ENCODE data around the gene GALNT10.
A peak's percentile ranks its signal among the peaks of the same experiment; 100 is the strongest.

The GALNT10 gene

DNA sequence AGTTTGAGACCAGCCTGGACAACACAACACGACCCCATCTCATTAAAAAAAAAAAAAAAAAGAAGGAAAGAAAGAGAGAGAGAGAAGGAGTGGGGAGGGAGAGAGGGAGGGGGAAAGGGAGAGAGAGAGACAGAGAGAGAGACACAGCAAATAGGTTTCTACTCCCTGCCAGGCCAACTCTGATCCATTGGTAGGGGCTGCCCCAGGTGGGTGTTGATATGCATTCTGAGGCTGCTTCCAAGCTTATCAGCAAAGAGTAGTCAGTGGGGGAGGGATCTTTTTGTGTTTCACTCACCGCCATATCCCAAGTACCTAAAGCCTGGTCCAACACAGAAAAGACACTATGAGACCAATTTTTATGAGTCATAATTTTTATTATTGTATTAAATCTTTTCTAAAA, 198.3 kb downstream of the GALNT10 start:
- DNase-seq, result no peak

DNA sequence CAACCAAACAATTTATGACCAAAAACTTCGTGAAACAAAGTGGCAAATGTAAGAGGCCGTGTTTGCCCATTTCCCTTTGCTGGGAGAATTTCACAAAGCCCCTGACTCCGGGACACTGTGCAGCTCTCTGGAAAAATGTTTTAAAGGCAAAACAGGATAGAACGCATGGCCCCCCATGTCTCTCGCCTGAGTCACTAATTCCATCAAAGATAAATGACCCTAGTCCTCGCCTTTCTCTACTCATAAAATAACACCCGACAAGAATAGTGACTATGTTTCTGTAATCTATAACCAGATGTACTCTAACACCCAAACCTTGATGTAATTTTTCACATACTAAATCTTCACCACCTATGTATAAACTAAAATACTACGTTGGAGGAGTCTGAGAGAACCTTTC, 199.6 kb downstream of the GALNT10 start:
- DNase-seq, result no peak

DNA sequence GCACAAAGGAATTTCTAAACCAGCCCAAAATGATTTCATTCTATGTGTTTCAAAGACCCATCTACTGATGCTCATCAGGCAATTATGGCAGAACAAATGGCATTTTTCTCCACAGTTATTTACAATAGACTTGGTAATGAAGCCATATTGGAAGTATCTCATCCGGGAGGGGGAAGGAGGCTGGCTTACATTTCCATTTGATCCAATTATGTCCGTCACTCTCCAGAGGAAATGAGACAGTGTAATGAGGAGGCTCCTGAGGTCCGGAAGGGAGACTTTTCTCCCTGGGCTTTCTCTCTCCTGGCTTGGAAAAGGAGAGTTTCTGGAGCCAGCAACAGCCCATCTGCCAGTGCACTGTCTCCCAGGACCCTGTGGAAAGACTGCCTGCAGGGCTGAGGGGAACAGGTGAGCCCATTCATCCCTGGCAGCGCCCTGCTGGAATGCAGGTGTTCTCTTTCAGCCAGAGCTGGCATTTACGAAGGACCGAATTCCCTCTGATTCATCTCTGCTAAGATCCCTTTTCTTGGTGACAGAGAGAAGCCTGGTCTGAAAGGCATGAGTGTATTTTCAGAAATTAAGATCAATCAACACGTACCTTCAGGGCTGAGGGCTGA, 200.3 kb downstream of the GALNT10 start:
- no peak for DNase-seq

DNA sequence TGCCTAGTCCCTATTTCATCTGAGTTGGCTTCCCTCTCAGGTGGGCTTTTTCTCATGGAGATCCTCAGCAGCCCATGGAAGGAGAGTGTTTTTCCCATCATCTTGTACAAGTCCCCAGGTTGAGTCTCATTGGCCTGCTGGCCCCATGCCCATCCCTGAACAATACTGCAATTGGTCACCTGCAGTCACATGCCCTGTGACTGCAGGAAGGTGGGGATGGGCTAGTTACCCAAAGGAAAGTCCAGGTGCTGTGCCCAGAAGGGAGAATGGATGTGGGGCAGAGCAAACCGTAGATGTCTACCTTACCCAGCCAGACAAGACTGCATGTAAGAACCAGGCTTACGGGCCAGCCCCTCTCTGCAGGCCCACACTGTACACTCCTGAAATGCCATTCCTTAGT, 201.3 kb downstream of the GALNT10 start:
- no peak for DNase-seq

DNA sequence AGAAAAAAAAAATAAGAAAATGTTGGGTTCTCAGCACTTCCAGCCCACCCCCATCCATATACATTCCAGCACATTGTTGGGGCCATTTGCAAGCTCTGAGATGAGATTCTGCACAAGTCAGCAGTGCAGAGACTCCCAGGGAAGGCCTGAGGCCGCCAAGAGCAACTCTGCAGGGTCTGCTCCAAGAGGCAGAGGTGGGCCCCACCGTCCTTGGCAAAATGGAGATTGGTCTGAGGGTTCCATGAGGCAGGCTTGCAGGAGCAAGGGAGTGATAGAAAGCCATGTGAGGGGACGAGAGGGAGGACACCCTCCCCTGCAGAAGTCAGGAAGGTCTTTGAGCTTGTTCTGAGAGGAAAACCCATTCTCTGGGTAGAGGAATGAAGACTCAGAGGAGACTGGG, 203.3 kb downstream of the GALNT10 start:
- no peak for DNase-seq

DNA sequence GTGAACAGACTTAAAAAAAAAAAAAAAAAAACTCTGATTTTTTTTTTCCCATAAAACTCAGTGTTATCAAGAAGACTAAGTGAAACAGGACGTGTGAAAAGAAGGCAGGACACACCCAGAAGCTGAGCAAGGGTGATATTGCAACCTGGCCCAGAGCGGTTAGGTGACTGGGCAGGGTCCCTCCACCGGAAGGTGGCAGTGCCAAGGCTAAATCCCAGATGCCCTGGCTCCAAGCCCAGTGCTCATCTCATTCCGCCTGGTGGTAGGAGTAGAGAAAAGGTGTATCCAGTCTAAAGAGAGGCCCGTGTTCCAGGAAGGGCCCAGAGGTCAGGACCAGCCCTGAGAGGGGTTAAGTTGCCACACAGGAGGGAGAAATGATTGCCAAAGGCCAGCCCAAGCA, 203.8 kb downstream of the GALNT10 start:
- no peak for DNase-seq

DNA sequence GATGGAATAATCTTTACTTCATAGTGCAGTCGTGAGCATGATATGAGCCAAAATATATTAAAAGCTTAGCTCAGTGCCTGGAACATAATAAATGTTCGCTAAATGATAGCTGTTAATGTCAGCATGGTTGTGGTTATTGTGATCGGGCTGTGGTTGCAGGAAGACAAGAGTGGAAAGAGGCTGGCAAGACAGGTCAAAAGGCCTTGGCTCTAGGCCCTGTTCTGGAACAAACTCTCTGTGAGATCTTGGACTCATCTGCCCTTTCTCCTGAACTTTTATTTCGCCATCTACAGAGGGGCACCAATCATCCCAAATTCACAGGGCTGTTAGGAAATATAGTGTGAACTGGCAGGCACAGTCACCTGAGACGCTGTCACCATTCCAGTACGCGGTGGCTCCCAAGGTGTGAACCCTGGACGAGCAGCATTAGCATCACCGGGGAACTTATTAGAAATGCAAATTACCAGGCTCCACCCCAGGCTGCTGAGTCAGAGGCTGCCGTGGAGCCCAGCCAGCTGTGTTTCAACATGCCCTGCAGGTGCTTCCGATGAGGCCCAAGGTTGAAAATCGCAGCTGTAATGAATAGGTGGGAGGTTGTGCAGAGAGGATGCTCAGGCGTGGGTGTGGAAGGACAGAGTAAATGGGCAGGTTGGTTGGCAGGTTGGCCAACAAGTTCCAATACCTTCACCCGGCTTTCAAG, 205.0 kb downstream of the GALNT10 start:
- DNase-seq, result no peak

DNA sequence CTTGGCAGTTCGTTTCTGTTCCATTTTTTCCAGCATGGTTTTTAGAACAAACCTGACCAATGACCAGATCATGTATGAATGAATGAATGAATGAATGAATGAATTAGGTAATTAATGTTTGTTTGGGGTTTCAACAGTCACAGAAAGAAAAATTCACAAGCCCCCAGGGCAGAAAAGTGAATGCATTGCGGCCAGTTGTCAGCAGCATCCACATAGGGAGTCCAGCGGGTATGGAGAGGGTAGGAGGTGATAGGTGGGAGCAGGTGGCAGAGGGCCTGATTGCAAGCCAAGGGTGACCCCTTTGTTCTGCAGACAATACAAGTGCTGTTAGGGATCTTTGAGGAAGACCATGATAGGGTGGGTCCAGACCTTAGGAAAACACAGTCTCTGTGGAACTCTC, 205.6 kb downstream of the GALNT10 start:
- no peak for DNase-seq

DNA sequence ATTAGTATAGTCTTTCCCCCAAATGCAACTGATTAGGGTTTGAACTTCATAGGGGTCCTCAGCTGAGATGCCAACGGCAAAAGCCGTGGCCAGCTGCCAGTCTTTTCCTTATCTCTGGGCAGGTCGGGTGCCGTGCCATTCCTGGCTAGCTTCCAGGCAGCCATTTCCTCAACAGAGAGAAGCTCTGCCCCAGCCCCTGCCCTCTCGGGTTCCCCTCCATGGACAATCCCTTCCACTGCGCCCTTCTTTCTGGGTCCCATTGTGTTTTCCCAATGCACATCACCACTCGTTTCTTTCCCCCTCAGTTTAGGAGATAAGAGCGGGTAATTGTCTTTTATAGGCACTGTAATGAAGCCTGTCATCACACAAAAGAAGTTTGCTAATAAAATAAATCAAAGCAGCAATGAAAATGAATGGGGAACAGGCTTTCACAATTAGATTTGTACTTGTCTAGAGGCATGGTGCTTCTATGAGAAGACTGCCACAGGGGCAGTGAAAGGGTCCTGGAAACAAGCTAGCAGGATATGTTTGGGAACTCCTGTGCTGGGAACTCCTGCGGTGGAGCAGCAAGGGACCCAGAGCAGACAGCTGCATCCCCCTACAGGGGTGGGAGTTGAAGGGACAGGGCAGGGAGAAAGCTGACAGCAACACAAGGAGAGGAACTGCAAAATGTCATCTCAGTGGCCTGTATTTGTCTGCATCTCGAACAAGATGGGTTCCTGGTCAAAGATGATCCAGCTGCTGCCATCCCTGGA, 207.3 kb downstream of the GALNT10 start:
- DNase-seq, result no peak

DNA sequence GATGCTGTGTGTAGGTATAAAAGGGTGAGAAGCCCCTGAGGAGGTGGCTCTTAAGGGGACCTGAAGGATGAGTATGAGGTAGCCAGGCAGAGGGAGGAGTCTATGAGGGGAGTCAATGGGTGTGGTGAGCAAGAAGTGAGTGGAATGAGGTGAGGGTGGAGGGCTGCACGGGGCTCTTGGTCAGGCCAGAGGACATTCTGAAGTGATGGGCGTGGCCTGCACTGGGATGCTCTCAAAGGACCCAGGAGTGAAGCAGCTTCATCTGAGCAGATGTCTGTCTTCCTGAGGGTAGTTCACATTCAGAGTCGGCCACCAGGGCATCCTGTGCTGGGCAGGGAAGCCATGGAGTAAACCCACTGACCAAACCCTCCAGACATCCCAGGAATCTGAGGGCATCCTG, 210.1 kb downstream of the GALNT10 start:
- no peak for DNase-seq

DNA sequence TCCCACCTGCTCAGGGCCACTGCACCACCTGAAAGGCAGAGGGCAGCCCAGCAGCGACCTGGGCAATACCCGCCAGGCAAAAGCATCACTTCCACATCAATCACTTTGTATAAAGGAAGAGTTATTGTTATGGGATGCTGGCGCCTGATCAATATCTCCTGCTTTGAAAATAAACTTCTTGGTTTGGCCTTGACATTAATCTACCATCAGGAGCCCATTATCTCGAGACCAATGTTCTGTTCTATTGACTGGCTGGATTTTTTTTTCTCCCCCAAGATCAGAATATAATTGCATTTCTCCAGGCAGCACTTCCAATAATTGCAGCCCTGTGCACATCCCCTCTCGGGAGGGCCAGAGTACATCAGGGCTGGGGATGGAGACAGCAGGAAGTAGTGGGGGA, 210.8 kb downstream of the GALNT10 start:
- DNase-seq, result no peak

DNA sequence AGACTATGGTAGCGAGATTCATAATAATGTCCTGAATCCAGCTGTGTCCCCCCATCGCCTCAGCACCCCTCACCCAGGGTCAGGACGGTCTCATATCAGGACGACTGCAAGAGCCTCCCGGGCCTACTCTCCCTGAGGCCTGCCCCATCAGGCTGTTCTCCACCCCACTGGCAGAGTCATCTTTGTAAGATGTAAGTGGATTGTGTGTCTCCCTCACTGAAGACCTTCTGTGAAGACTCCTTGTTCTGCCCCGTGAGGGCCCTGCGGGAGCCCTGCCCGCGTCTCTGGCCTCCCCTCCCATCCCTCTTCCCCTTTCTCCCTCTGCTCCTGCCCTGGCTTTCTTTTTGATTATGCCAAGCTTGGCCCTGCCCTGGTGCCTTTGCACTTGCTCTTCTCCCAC, 211.4 kb downstream of the GALNT10 start:
- DNase-seq, result no peak

DNA sequence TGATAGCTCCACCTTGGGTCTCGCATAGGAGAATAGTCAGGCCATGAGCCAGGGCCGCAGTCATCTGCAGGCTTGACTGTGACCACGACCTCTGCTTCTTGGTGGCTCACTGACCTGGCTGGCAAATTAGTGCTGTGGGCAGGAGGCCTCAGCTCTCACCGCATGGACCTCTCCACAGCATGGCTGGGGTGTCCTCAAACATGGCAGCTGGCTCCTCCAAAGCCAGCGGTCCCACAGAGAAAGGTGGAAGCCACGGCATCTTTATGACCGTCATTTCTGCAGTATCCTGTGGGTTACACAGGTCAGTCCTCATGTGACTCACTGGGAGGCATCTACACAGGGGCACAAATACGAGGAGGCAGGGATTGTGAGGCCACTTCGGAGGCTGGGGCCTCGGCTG, 212.1 kb downstream of the GALNT10 start:
- DNase-seq, result no peak

DNA sequence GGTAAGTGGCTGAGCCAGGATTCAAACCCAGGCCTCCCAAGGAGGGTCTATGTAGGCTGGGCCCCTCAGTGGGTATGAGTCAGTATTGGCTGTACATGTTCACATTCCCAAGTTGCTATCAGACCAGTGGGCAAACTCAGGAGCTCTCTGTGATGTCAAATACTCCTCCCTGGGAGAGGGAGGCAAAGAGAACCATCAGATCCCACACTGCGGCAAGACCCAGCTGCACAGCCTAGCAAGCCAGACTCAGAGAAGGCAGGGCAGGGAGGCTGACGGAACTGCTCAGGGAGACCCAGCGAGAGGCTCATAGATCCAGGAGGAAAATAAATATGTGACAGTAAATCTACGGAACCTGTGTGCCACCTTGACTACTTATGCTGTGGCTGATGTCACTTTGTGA, 212.7 kb downstream of the GALNT10 start:
- no peak for DNase-seq

DNA sequence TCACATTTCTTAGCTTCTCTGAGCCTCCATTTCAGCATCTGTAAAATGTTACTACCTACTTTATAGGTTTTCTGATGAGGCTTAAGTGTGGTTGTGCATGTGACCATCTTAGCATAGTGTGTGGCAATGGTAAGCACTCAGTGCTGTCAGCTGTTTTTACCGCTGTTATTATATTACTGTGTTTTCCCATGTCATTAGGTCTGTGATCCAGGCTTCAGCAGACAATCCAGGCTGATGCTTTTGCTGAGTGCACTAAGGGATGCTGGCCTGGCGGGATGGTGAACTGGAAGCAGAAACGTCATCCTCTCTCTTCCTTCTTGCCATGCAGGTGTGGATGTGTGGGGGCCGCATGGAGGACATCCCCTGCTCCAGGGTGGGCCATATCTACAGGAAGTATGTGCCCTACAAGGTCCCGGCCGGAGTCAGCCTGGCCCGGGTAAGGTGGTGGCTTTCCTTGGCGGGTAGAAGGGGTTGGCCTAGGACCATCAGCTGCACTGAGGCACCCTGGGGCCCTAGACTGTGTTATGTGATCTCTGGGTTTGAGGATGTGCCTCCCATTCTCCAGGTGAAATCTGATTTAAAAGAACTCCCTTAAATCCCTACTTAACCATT, 213.3 kb downstream of the GALNT10 start:
- no peak for DNase-seq

DNA sequence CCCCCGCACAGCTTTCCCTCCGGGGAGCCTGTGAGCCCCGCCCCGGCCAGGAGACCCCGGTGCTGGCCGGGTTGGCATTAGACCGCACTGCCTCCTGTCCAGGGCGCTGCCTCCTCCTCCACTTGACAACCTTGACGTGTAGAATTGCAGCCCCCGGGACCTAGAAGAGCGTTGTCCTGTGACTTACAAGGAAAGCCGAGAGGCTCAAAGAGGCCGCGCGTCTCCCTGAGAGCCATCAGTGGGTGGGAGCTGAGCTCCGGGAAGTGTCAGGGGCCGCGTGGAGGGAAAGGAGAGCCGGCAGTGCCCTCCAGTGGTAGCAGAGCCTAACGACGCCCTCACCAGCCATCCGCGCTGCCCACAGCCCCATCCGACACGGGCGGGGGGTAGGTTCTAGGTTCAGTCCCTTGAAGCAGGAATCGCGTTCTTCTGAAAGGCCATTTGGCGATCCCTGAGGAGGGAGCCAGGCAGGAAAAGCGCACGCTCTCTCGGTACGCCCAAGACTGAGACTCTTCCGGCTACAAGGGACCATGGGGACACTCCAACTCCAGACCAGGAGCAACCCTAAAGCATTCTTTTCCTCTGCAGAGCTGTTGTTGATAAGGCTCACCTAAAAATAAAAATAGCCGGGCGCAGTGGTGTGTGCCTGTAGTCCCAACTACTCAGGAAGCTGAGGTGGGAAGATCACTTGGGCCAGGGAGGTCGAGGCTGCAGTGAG, 214.7 kb downstream of the GALNT10 start:
- DNase-seq, result peak; percentile 82

DNA sequence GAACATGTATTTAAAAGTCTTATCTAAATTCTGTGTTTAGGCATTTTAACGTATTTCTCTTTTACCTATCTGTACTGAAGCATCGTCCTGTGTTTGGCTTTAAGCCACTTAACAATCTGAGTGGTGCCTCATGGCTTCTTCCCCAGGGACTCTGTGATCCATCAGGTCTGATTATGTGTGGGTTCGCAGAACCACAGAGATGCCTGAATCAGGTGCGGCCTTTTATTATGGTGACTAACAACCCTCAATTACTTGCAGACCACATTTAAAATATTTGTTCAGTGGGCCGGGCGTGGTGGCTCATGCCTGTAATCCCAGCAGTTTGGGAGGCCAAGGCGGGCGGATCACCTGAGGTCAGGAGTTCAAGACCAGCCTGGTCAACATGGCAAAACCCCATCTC, 215.7 kb downstream of the GALNT10 start:
- DNase-seq, result no peak

DNA sequence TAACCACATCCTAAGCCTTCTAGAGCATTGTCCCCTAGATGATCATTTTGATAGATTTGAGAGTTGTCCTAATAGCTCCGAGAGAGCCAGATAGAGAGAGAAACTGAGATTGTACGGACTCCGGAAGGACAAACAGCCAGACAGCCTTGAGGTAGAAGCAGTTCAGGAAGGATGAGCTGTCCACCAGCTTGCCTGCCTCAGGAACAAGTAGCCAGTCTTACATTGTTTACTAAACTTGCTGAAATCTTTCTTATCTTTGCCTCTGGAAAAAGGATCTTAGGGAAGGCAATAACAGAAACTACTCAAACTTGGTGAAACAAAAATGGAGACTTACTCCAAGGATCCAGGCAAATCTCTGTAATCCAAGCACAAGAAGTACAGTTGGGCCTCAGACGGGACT, 216.3 kb downstream of the GALNT10 start:
- no peak for DNase-seq

DNA sequence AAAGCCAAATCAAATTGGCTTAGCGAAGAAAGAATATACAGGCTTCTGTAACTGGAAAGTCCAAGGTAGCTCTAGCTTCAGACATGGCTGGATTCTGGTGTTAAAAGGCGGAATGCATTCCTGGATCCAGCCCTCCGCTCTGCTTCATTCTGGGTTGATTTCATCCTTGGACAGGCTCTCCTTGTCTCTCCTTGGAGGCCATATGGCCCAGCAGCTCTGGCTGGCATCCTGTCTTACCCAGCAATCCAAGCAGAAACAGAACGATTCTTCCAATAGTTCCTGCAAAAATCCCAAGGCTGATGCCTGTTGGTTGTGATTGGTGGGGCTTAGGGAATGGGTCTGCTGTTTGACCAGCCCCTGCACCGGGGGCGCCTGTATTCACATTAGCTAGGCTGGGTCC, 218.3 kb downstream of the GALNT10 start:
- DNase-seq, result no peak

DNA sequence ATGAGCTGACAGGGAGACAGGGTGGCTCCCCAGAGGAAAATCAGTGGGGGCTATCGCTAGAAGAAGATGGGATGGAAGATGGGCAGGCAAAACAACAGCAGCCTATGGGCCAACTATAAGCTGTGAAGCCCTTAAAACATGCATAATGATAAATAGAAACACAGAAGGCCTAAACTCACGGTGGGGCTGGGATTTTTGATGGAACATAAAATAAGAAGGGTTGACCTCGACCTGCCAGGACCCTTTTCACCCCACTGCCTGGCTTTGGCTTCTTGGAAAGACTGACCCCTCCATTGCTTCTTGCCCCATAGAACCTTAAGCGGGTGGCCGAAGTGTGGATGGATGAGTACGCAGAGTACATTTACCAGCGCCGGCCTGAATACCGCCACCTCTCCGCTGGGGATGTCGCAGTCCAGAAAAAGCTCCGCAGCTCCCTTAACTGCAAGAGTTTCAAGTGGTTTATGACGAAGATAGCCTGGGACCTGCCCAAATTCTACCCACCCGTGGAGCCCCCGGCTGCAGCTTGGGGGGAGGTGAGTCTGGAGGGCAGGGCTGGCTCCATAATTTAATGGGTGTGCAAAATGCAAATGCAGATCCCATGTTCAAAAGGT, 218.8 kb downstream of the GALNT10 start:
- DNase-seq, result no peak

DNA sequence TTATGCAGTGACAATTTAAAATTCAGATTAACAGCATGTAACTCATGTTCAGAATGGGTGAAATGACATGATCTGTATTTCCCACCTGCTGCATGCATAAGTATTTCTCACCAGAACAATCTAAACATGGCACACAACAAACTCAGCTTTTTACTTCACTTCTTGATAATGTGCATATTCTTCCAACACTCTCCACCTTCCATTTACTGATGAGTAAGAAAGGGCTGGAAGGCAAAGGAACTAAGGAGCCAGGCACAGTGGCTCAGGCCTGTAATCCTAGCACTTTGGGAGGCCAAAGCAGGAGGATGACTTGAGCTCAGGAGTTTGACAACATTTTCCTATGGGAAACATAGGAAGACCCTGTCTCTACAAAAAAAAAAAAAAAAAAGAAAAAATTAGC, 219.5 kb downstream of the GALNT10 start:
- no peak for DNase-seq

DNA sequence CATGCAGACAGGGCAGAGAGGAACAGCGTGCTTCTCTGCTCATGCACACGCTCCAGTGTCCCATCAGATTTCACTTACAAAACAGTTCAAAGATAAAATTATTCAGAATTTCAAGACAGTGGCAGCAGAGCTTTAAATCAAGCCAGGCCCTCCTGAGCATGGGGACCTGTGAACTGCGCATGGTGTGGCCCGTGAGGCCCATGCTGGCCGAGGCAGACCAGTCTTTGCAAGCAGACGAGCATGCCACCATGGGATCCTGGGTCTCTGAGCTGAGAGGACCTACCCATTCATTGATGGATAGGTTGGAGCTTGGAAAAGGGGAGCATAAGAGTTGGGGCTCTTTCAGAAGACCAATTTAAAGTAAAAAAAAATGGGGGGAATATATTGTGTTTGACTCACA, 220.3 kb downstream of the GALNT10 start:
- no peak for DNase-seq

DNA sequence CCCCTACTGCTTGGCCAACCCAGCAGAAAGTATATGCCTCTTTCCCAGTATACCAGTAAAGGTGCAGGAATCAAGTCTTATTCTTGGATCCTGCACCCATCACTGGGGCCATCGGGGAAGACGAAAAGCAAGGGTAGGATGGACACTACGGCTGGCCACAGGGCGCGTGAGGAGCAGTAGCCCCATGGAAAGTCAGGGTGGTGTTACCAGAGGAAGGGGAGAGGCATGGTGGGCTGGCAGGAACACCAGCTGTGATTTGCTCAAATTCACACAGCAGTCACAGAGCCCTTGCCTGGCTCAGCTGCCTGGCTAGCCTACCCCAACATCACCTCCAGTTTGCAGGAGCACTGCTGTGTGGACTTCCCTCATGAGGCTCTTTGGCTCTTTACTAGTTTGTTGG, 220.8 kb downstream of the GALNT10 start:
- no peak for DNase-seq
